Choroid plexus epithelial cell (primary cell): ENCODE results near the gene INPP5A.

ENCODE experiments used
- DNase-seq: peaks from one replicate; pipeline ENCODE4 v3.0.0-alpha.2; 2010; ENCODE audit warnings: low read depth
- H3K4me3 ChIP-seq: 2 replicates; pipeline ENCODE4 v1.5.1; 2011; ENCODE audit warnings: low read depth, mild to moderate bottlenecking, control low read depth, low read length, moderate library complexity
- TF ChIP-seq, protein P1 (sequence below): conservative IDR thresholded peaks from 2 replicates; pipeline ENCODE4 v1.5.1; 2011; ENCODE audit warnings: low read depth, mild to moderate bottlenecking, control low read depth, inconsistent platforms, low read length, moderate library complexity

Gene INPP5A

DNA sequence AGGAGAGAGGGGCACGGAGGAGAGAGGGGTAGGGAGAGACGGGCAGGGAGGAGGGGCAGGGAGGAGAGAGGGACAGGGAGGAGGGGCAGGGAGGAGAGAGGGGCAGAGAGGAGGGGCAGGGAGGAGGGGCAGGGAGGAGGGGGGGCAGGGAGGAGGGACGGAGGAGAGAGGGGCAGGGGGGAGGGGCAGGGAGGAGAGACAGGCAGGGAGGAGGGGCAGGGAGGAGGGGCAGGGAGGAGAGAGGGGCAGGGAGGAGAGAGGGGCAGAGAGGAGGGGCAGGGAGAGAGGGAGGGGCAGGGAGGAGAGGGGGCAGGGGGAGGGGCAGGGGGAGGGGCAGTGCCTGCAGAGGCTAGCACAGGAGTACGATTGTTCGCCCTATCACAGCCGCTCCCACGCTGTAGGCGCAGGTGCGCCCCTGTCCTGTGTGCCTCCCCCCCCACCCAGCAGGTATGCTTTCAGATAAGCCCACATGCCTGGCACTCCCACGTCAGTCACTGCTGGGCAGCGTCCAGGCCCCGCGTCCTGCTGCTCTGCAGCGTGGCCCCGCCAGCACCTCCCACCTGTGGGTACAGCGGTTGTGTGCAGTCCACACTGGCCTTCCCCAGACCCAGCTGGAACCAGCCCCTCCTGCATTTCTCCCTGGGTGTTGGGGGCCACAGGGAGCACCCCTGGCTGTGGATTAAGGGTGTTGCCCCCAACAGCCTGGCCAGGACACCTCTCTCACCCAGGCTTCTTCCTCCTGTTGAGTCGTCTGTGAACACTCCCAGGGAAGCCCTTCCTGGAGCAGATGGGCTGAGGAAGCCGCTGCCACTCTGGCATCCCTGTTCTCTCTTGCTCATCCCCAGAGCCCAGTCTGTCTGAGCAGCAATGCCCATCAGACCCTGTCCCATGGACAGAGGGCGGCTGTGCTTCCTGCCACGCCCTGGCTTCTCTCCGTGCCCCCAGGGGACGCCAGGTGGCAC is 237.6 kb downstream of the INPP5A start:
- no peak for DNase-seq
- TF ChIP-seq, protein P1, sequence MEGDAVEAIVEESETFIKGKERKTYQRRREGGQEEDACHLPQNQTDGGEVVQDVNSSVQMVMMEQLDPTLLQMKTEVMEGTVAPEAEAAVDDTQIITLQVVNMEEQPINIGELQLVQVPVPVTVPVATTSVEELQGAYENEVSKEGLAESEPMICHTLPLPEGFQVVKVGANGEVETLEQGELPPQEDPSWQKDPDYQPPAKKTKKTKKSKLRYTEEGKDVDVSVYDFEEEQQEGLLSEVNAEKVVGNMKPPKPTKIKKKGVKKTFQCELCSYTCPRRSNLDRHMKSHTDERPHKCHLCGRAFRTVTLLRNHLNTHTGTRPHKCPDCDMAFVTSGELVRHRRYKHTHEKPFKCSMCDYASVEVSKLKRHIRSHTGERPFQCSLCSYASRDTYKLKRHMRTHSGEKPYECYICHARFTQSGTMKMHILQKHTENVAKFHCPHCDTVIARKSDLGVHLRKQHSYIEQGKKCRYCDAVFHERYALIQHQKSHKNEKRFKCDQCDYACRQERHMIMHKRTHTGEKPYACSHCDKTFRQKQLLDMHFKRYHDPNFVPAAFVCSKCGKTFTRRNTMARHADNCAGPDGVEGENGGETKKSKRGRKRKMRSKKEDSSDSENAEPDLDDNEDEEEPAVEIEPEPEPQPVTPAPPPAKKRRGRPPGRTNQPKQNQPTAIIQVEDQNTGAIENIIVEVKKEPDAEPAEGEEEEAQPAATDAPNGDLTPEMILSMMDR: no peak
- no peak overlapping the region for H3K4me3 ChIP-seq

DNA sequence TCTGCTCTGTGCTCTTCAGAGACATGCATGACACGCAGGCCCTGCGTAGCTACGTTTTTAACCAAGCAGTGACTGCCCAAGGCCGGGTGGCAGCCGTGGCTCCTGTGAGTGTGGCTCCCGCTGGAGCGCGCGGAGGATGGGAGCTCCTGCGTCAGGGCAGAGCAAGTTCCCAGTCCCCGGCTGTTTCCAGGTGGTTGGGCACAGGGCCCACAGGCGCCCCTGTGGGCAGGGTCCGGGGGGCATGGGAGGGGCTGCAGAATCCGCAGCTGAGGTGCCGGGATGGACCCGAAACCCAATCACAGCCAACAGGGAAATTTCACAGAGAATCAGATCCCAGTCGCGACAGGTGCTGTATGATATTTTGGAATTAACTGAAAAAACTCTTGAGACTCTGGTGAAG is 238.6 kb downstream of the INPP5A start:
- no peak overlapping the region for H3K4me3 ChIP-seq
- DNase-seq: no peak
- TF ChIP-seq, protein P1: no peak

DNA sequence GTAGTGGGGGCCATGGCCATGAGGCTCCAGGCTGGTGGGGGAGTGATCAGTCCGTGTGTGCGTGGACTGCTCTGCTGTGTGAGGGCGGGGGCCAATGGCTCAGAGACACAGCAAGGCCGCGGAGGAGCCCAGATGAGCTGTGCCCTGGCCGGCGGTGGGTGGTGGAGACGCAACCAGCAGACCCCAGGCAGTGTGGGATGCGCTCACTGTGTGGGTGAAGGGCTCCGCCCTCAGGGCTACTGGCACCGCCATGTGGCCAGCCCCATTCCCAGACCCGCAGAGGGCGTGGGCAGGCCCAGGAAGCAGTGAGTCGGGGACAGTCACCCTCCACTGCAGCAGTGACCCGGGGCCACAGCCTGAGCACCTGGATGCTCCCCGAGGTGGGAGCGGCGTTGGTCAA is 239.2 kb downstream of the INPP5A start:
- H3K4me3 ChIP-seq: no peak overlapping the region
- DNase-seq: no peak
- TF ChIP-seq, protein P1: no peak

DNA sequence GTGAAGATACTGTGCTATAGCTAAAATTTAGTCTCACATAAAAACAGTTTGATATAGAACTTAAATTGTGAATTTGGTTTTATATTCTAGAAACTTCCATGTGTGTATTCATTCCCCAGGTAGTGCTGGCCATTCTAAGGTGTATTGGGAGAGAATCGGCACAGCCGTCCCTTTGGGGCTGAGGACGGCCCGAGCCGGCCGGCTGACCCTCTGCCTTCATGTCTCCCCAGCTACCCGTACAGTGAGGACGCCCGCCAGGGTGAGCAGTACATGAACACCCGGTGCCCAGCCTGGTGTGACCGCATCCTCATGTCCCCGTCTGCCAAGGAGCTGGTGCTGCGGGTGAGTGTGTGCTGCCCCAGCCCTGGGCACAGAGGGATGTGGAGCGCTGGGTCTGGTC is 239.9 kb downstream of the INPP5A start:
- no peak for DNase-seq
- TF ChIP-seq, protein P1: no peak

DNA sequence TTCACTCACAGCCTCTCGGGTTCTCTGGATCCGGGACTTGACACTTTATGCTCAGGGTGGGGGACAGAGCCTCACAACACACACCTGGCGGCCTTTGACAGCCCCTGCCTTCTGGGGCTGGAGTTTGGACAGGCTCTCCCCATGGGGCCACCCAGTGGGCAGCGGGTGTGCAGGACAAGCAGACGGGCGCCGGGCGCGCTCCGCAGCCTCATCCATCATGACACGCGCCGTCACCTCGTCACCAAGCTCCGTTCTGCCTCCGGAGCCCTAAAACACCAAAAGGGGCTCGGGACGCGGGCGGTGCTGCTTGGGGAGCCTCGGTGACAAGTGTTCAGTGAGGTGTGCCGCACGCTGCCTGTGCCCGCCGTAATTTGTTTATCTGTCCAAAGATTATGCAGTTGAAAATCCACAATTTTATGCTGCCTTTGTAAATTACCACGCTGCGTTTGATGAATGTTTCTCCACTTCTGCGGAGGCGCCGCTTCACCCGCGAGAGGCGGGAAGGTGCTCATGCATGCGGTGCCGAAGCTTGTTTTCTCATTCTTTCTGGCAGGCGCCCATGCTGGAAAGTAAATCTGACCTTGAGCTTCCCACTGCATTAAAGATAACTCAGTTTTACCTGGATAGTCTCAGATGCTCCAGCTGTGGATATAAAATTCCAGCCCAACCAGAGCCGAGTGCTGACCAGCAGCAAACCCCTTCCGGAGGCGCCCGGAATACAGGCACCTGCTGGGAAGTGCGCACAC is 242.1 kb downstream of the INPP5A start:
- TF ChIP-seq, protein P1: no peak
- H3K4me3 ChIP-seq: no peak overlapping the region
- no peak for DNase-seq

More for the DNA sequence above, 239.9 kb downstream of the INPP5A start:
- H3K4me3 ChIP-seq: no peak overlapping the region

DNA sequence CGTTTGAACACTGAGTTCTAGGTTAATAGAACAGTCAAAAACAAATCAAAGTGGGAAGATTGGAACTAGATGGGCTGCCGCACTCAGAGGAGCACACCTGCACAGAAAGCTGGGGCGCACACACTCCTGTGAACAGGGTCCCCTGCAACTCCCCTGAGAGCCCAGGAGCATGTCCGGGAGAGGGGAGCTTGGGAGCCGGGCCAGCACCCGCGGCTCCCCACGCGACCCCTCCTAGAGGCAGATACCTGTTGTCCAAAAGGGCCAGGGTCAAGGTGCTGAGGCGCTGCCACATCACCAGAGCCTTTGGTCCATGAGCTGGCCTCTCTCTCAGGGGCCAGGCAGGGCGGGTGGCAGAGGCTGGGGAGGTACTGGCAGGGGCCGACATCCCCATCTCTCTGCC is 242.8 kb downstream of the INPP5A start:
- TF ChIP-seq, protein P1: no peak
- no peak overlapping the region for H3K4me3 ChIP-seq
- no peak for DNase-seq
